HK-2 (cell line): ENCODE measurements around the gene TXK.

Experiments
- DNase-seq: peaks from one replicate; pipeline ENCODE4 v3.0.0-alpha.2; 2018; ENCODE audit not compliant: unreplicated experiment

The TXK gene

DNA sequence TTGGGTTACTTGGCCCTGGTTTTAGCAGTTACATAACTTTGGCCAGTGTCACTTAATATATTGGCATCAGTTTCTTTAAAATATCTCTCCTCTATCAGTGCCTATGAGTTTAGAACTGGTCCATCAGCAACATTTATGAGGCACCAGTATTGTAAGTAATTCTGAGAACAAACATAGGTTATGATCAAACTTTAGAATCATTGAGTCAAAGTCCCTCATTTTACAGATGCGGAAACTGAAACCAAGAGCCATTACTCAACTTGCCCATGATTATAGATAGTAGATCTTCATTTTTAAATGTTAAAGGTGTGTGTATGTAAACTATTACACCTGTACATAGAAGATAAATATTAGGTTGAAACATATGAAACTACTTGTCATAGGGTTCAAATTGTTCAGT is 113.0 kb downstream of the TXK start:
- DNase-seq: no peak

DNA sequence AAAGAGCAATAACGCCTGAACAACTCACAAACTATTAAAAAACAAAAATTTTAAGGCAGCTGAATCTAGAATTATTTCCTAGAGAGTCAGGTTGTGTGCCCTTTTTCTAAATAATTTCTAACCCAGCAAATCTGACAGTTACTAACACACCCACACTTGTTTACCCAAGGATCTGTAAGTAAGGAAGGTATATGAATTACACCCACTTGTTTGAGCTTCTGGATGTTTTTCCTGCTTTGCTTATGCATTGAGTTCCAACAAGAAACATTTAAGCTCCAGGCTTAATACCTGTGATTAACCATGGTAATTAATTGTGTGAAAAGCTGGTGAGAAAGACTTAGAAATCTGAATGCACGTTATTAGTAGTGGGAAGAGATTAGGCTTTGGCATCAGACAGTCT is 115.9 kb downstream of the TXK start:
- DNase-seq: no peak

DNA sequence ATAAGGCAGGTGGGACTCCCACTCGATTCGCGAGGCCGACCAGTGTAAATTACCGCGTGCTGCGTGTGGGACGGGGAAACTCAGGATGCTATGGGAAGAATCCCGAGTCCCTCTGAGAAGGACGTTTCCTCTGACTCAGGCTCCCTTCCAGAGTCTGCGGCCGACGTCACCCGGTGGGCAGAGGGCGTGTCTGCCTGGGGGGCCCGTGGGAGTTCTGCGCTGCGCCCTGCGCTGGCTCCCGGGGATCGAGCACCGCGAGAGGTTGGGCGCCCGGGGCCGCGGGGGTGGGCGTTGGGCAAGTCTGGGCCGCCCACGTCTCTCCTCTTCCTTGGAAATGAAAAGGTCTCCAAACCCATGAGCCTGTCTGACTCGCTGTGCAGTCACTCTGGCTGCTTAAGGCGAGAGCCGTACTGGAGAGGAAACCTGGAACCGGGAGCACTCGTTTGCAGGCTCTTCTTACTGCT is 116.9 kb downstream of the TXK start:
- peak; percentile 89 for DNase-seq
